Brain microvascular endothelial cell (primary cell): ENCODE results near the gene CCDC167.
"Not testable (repeated sequence)": the region's sequence is repeated elsewhere in the genome, so short reads cannot be mapped to it uniquely, and the experiment has no call there.

Source experiments
- DNase-seq: peaks from one replicate; pipeline ENCODE4 v3.0.0-alpha.2; 2020
- H3K27ac ChIP-seq: fragments of 250-450 bp; sonication (Bioruptor Pico); 2 replicates; pipeline ENCODE4 v1.5.1; 2020; ENCODE audit warnings: mild to moderate bottlenecking, moderate library complexity
- H3K27me3 ChIP-seq: fragments of 250-450 bp; sonication (Bioruptor Pico); replicated peaks from 2 replicates; pipeline ENCODE4 v1.5.1; 2020; ENCODE audit warnings: mild to moderate bottlenecking
- H3K36me3 ChIP-seq: fragments of 250-450 bp; sonication (Bioruptor Pico); replicated peaks from 2 replicates; pipeline ENCODE4 v1.5.1; 2020; ENCODE audit warnings: mild to moderate bottlenecking
- H3K4me3 ChIP-seq: 2 replicates; pipeline ENCODE4 v1.5.1; 2011; ENCODE audit warnings: low read depth, mild to moderate bottlenecking, control low read depth, low read length, moderate library complexity
- CTCF ChIP-seq: IDR thresholded peaks from 2 replicates; pipeline ENCODE4 v1.5.1; 2011; ENCODE audit warnings: low read depth, mild to moderate bottlenecking, moderate library complexity, low read length, control low read depth, inconsistent platforms; ENCODE audit errors: missing control alignments
- in situ Hi-C: cut with HindIII; loops from 2 replicates; pipeline ENCODE4 v1.10.0; 2017; ENCODE audit warnings: low sequenced_read_pairs, low pct_ligation_motif_present

Gene CCDC167

GRCh38 chr6:37451441-37452193 is 48.1 kb downstream of the CCDC167 start:
- no peak for DNase-seq
- in situ Hi-C loops = no loop called here
- Histone ChIP-seq H3K36me3 (peaks cover 31% of the 10 kb centered on the region), H3K27ac (no peak overlapping the region), H3K4me3 (no peak overlapping the region), H3K27me3 (no peaks in the 10 kb centered on the region)
- no peak for TF ChIP-seq CTCF

GRCh38 chr6:37449984-37450383 is 49.7 kb downstream of the CCDC167 start:
- in situ Hi-C loops = no loop called here
- peaks cover 42% of the 10 kb centered on the region for H3K36me3 ChIP-seq
- no peaks in the 10 kb centered on the region for H3K27me3 ChIP-seq
- no peak for TF ChIP-seq CTCF
- no peak overlapping the region for H3K27ac ChIP-seq
- no peak for DNase-seq
- no peak overlapping the region for H3K4me3 ChIP-seq

GRCh38 chr6:37443216-37443542 is 56.5 kb downstream of the CCDC167 start:
- in situ Hi-C loops, H3K27me3 ChIP-seq, H3K4me3 ChIP-seq, H3K27ac ChIP-seq, DNase-seq: not testable (repeated sequence)
- peaks cover 37% of the 10 kb centered on the region for H3K36me3 ChIP-seq

GRCh38 chr6:37442416-37443215 is 57.1 kb downstream of the CCDC167 start:
- Histone ChIP-seq H3K27me3 (no peaks in the 10 kb centered on the region), H3K27ac (no peak overlapping the region), H3K36me3 (peaks cover 40% of the 10 kb centered on the region), H3K4me3 (no peak overlapping the region)
- no peak for DNase-seq
- no peak for TF ChIP-seq CTCF
- in situ Hi-C loops = no loop called here

GRCh38 chr6:37441651-37442050 is 58.0 kb downstream of the CCDC167 start:
- Histone ChIP-seq H3K4me3 (no peak overlapping the region), H3K36me3 (peaks cover 35% of the 10 kb centered on the region), H3K27ac (no peak overlapping the region), H3K27me3 (no peaks in the 10 kb centered on the region)
- TF ChIP-seq CTCF = no peak
- no peak for DNase-seq
- in situ Hi-C loops = no loop called here

- DNase-seq = no peak
- Histone ChIP-seq H3K36me3 (peaks cover 23% of the 10 kb centered on the region), H3K4me3 (no peak overlapping the region), H3K27me3 (no peaks in the 10 kb centered on the region), H3K27ac (no peak overlapping the region)
- TF ChIP-seq CTCF = no peak
- in situ Hi-C loops = no loop called here
Observed at GRCh38 chr6:37438930-37439329, 60.8 kb downstream of the CCDC167 start.
